Measurements from ENCODE around the gene CADM3. TPM values are rescaled to one million over a fixed set of nuclear protein-coding genes. Genes with fewer than 3 reads are reported as not detected.
A peak's percentile ranks its signal among the peaks of the same experiment; 100 is the strongest.

The CADM3 gene
- total and polyA plus RNA-seq, 9 of the 15 experiments (the other 6 are each of a cell fraction or from before 2014, with no cell fraction given) = 0.04 TPM; not detected in 8

- TF ChIP-seq DMBX1 (CRISPR knock-in tag; IDR thresholded peaks at IDR 0.05; ENCODE audit: borderline replicate concordance) = peak; percentile 94; the same call in 1 of the 2 replicates
- no peak for TF ChIP-seq RBM15 (IDR thresholded peaks at IDR 0.05; ENCODE audit: insufficient read depth, low read length)
- peak; percentile 99 for TF ChIP-seq MIER1 (IDR thresholded peaks at IDR 0.05; ENCODE audit: low read depth)
- TF ChIP-seq ZNF143 (CRISPR knock-in tag; IDR thresholded peaks at IDR 0.05) = no peak
- TF ChIP-seq, protein P1, sequence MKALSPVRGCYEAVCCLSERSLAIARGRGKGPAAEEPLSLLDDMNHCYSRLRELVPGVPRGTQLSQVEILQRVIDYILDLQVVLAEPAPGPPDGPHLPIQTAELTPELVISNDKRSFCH (CRISPR knock-in tag; IDR thresholded peaks at IDR 0.05) = no peak
- TF ChIP-seq, protein P1 (tag; IDR thresholded peaks at IDR 0.05) = peak; percentile 52; the same call in 1 of the 2 replicates
- peak; percentile 95 for TF ChIP-seq ZNF584 (CRISPR knock-in tag; IDR thresholded peaks at IDR 0.05; ENCODE audit: low read depth)
- no peak for TF ChIP-seq SRSF1 (IDR thresholded peaks at IDR 0.05; ENCODE audit: low read depth, low read length)
- no peak; a peak in 1 of 4 replicates for TF ChIP-seq RAD21 (CRISPR knock-in tag; conservative IDR thresholded peaks at IDR 0.05 in 1 of 2, IDR thresholded peaks at IDR 0.05 in 1 of 2)
- TF ChIP-seq MCM3 (IDR thresholded peaks at IDR 0.05) = no peak
- no peak for TF ChIP-seq ZC3H8 (IDR thresholded peaks at IDR 0.05)
- TF ChIP-seq KAT8 (IDR thresholded peaks at IDR 0.05; ENCODE audit: low read depth) = no peak
- no peak for TF ChIP-seq HNRNPL (IDR thresholded peaks at IDR 0.05; ENCODE audit: low read depth, low read length)
- peak; percentile 14; the same call in 1 of the 2 replicates for TF ChIP-seq ZNF184 (CRISPR knock-in tag; IDR thresholded peaks at IDR 0.05)
- no peak for TF ChIP-seq ZZZ3 (IDR thresholded peaks at IDR 0.05)
- TF ChIP-seq ADNP (tag; IDR thresholded peaks at IDR 0.05) = no peak
- TF ChIP-seq ZNF707 (CRISPR knock-in tag; conservative IDR thresholded peaks at IDR 0.05) = no peak
- TF ChIP-seq TGIF2 (CRISPR knock-in tag; IDR thresholded peaks at IDR 0.05) = peak; percentile 92; the same call in 1 of the 2 replicates
- TF ChIP-seq ZNF277 (CRISPR knock-in tag; IDR thresholded peaks at IDR 0.05; ENCODE audit: borderline replicate concordance) = no peak
- TF ChIP-seq SRSF3 (IDR thresholded peaks at IDR 0.05; ENCODE audit: insufficient read depth, low read length) = no peak
- TF ChIP-seq CTBP1 (IDR thresholded peaks at IDR 0.05; ENCODE audit: borderline replicate concordance) = no peak
- TF ChIP-seq, protein P2, sequence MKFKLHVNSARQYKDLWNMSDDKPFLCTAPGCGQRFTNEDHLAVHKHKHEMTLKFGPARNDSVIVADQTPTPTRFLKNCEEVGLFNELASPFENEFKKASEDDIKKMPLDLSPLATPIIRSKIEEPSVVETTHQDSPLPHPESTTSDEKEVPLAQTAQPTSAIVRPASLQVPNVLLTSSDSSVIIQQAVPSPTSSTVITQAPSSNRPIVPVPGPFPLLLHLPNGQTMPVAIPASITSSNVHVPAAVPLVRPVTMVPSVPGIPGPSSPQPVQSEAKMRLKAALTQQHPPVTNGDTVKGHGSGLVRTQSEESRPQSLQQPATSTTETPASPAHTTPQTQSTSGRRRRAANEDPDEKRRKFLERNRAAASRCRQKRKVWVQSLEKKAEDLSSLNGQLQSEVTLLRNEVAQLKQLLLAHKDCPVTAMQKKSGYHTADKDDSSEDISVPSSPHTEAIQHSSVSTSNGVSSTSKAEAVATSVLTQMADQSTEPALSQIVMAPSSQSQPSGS (CRISPR knock-in tag; IDR thresholded peaks at IDR 0.05) = no peak
- no peak for TF ChIP-seq ZNF124 (CRISPR knock-in tag; IDR thresholded peaks at IDR 0.05)
- no peak for TF ChIP-seq BRF2 (IDR thresholded peaks at IDR 0.05; ENCODE audit: borderline replicate concordance, insufficient read depth, insufficient read length)
Observed at GRCh38 chr1:159177272-159177907, 6.0 kb downstream of the CADM3 start (continued).
